ENCODE measurements around the gene LNX1. TPM values are rescaled to one million over a fixed set of nuclear protein-coding genes. Genes with fewer than 3 reads are reported as not detected.
A peak's percentile ranks its signal among the peaks of the same experiment; 100 is the strongest.

Gene LNX1
- total and polyA plus RNA-seq, 9 of the 15 experiments (the other 6 are each of a cell fraction or from before 2014, with no cell fraction given), result 0.40 to 3.6 (median 2.2) TPM

GRCh38 chr4:53512608-53513007, 78.7 kb downstream of the LNX1 start (continued):
- TF ChIP-seq RREB1 (CRISPR knock-in tag; IDR thresholded peaks at IDR 0.05), result no peak

GRCh38 chr4:53511014-53511413, 80.3 kb downstream of the LNX1 start:
- ATAC-seq (no peak), DNase-seq (ENCODE audit: extremely low read depth in 1 of 4, low spot score in 3 of 4) (no peak), FAIRE-seq (no peak)
- CTCF ChIA-PET (ENCODE audit: low intra/inter-chr PET ratio), result no interaction called here
- H3K9ac ChIP-seq (ENCODE audit: insufficient read depth in 1 of 2, low read depth in 2 of 2, low read length in 2 of 2), result no peak overlapping the region
- no peak overlapping the region for H2AFZ ChIP-seq (ENCODE audit: low read depth, low read length)
- no peaks in the 10 kb centered on the region for H3K9me1 ChIP-seq (ENCODE audit: control insufficient read depth, insufficient read depth, low read length)
- H3K4me1 ChIP-seq (replicated peaks in 1 of 2; ENCODE audit: control insufficient read depth in 2 of 2, insufficient read depth in 2 of 2, low read length in 2 of 2), result peaks cover 4 to 11% of the 10 kb centered on the region in 2 experiments
- WGBS (ENCODE audit: insufficient coverage, low coverage, missing lambda C conversion rate), result 4% methylated on average over 3 of the region's 3 CpGs
- no peak overlapping the region for H3K4me2 ChIP-seq (ENCODE audit: insufficient read depth, low read length)
- TF ChIP-seq HMG20A (CRISPR knock-in tag; conservative IDR thresholded peaks at IDR 0.05), result no peak
- no peak for TF ChIP-seq PBX2 (CRISPR knock-in tag; IDR thresholded peaks at IDR 0.05; ENCODE audit: low read depth)
- TF ChIP-seq PBX2 (tag; conservative IDR thresholded peaks at IDR 0.05; ENCODE audit: low read depth), result 0 out of 2 replicates have a peak, but pooled peaks have one; percentile 18
- TF ChIP-seq ZNF3 (CRISPR knock-in tag; IDR thresholded peaks at IDR 0.05), result no peak
- H3K4me3 ChIP-seq, result no peak overlapping the region
- in situ Hi-C loops (cut with MboI) (no loop called here), intact Hi-C loops (cut with micrococcal nuclease) (no loop called here)
- H3K27ac ChIP-seq (ENCODE audit: extremely low read depth, low read depth, low read length), result no peak overlapping the region
- H3K27me3 ChIP-seq (ENCODE audit: control insufficient read depth in 2 of 2, insufficient read depth in 2 of 2, low read length in 2 of 2), result peaks cover 2 to 4% of the 10 kb centered on the region in 2 experiments; a peak in 2 of 5 replicates
- POLR2A ChIA-PET, result interaction anchor here (0.7 to 0.8 kb wide), 2 partner anchors 13 to 33 kb away, joined by 3 read pairs; no protein-coding TSS in a partner anchor
- H3K79me2 ChIP-seq (ENCODE audit: control insufficient read depth, insufficient read depth, low read length), result no peaks in the 10 kb centered on the region
- no peaks in the 10 kb centered on the region for H4K20me1 ChIP-seq (replicated peaks; ENCODE audit: control insufficient read depth, insufficient read depth, low read length)
- H3K9me3 ChIP-seq (replicated peaks; ENCODE audit: control insufficient read depth, insufficient read depth, low read depth, low read length), result no peaks in the 10 kb centered on the region
- no TSS peak for BruUV-seq (replicated peaks)
- no peaks in the 10 kb centered on the region for H3K36me3 ChIP-seq (ENCODE audit: control insufficient read depth, insufficient read depth, low read length)
